GM12878 (cell line): ENCODE results near the gene PARVA. TPM values are rescaled to one million over a fixed set of nuclear protein-coding genes. Genes with fewer than 3 reads are reported as not detected.

ENCODE experiments used
- ATAC-seq: fragments of 200-7000 bp; cut with Tn5 transposase; 3 replicates; pipeline ENCODE4 v1.9.1; 2020; ENCODE audit warnings: mild to moderate bottlenecking, moderate library complexity
- BruUV-seq: library from RNA; stranded (reverse); fragments of 400-500 nt; replicated peaks from 2 replicates; lab custom pipeline; 2021; lab: Mats Ljungman, UMichigan
- CTCF ChIA-PET: fragments of 300-600 bp; sonication (Branson Sonifier 250); formaldehyde crosslinking; extraction: SDS; loops from one replicate; lab custom pipeline; 2021; ENCODE audit warnings: inconsistent platforms; lab: Yijun Ruan, JAX
- POLR2A ChIA-PET: fragments of 350-600 bp; formaldehyde crosslinking; extraction: SDS; loops from one replicate; lab custom pipeline; 2021; ENCODE audit warnings: inconsistent platforms; lab: Charles Lee
- RAD21 ChIA-PET: fragments of 300-600 bp; sonication (Branson Sonifier 250); formaldehyde crosslinking; loops from one replicate; lab custom pipeline; 2023; ENCODE audit warnings: antibody characterized with exemption; ENCODE audit not compliant: unreplicated experiment; lab: Charles Lee
- SMC1A ChIA-PET: fragments of 300-600 bp; sonication (Branson Sonifier 250); formaldehyde crosslinking; loops from one replicate; lab custom pipeline; 2023; ENCODE audit not compliant: unreplicated experiment, uncharacterized antibody; lab: Charles Lee
- DNase-seq: peaks from one replicate; pipeline ENCODE4 v3.0.0-alpha.2; 2011; ENCODE audit warnings: low read depth, low spot score
- FAIRE-seq: peaks from 3 replicates; lab custom pipeline; 2011; peaks lifted over from hg19 to GRCh38; lab: Jason Lieb, UNC
- H2AFZ ChIP-seq: 2 replicates; pipeline ENCODE4 v1.6.0; 2011; ENCODE audit warnings: low read depth, low read length, control low read depth; ENCODE audit not compliant: control insufficient read depth
- H3K27ac ChIP-seq: 2 replicates; pipeline ENCODE4 v1.5.1; 2011; ENCODE audit warnings: control low read depth; ENCODE audit not compliant: control insufficient read depth, insufficient read depth
- H3K27me3 ChIP-seq, 2 experiments: replicated peaks in 1 of 2; 2 replicates each; pipeline versions ENCODE4 v1.6.0 to v1.6.1; 2011; ENCODE audit warnings: low read length in 1 of 2; ENCODE audit not compliant: control insufficient read depth in 2 of 2, insufficient read depth in 2 of 2
- H3K36me3 ChIP-seq, 2 experiments: 2 replicates each; pipeline ENCODE4 v1.5.1; 2011; ENCODE audit warnings: low read length in 1 of 2; ENCODE audit not compliant: control insufficient read depth in 2 of 2, insufficient read depth in 2 of 2
- H3K4me1 ChIP-seq: 2 replicates; pipeline ENCODE4 v1.6.1; 2011; ENCODE audit warnings: mild to moderate bottlenecking, low read length, moderate library complexity, mixed read lengths; ENCODE audit not compliant: control insufficient read depth, insufficient read depth
- H3K4me2 ChIP-seq: 2 replicates; pipeline ENCODE4 v1.6.0; 2011; ENCODE audit warnings: control low read depth; ENCODE audit not compliant: control insufficient read depth, insufficient read depth
- H3K4me3 ChIP-seq: fragments of 200-600 bp; sonication (generic); 2 replicates; pipeline ENCODE4 v1.5.1; 2016
- H3K79me2 ChIP-seq: 2 replicates; pipeline ENCODE4 v1.6.0; 2011; ENCODE audit warnings: low read length; ENCODE audit not compliant: control insufficient read depth, insufficient read depth
- H3K9ac ChIP-seq: 2 replicates; pipeline ENCODE4 v1.8.0; 2011; ENCODE audit warnings: low read length, control low read depth, mixed read lengths; ENCODE audit not compliant: control insufficient read depth, insufficient read depth
- H3K9me3 ChIP-seq: replicated peaks from 3 replicates; pipeline ENCODE4 v1.5.1; 2011; ENCODE audit warnings: mild to moderate bottlenecking, low read length; ENCODE audit not compliant: control insufficient read depth, insufficient read depth
- H4K20me1 ChIP-seq: 2 replicates; pipeline ENCODE4 v1.6.0; 2011; ENCODE audit not compliant: control insufficient read depth, insufficient read depth
- CBX5 ChIP-seq: sonication (generic); IDR thresholded peaks from 2 replicates; pipeline ENCODE4 v1.6.1; 2016; ENCODE audit warnings: low read depth, moderate library complexity, mild to moderate bottlenecking, inconsistent platforms
- ZBTB4 ChIP-seq: fragments of 450-650 bp; formaldehyde crosslinking; IDR thresholded peaks from 2 replicates; pipeline ENCODE4 v1.4.0; 2022; ENCODE audit warnings: mild to moderate bottlenecking, moderate library complexity
- WGBS: methylation state at CpG from one replicate; pipeline ENCODE4 v1.1.6; 2016; ENCODE audit warnings: low lambda C conversion rate; ENCODE audit not compliant: insufficient replicate concordance, insufficient coverage; ENCODE audit errors: missing lambda C conversion rate; 5-methylcytosine and 5-hydroxymethylcytosine counted together
- in situ Hi-C: fragments of 300-500 bp; cut with MboI; formaldehyde crosslinking; loops from 9 replicates; pipeline ENCODE4 v1.14.3; 2018; ENCODE audit warnings: mixed read lengths
- intact Hi-C: fragments of 100-400 bp; cut with micrococcal nuclease; formaldehyde crosslinking; loops from one replicate; pipeline ENCODE4 v1.14.2; 2022; ENCODE audit not compliant: unreplicated experiment
- polyA plus RNA-seq, 11 experiments: library from polyadenylated mRNA; depleted of rRNA in 4 of 11; unstranded in 6 of 11; stranded (reverse) in 5 of 11; fragments of >200 nt; fragmentation: Nextera tagmentation in 4 of 11; fragmentation: Illumina TruSeq in 1 of 11; extraction: Ambion mirVana in 4 of 11; extraction: Trizol in 1 of 11; gene quantifications; 1 replicate in 1 of 11; 2 replicates in 10 of 11; pipeline versions ENCODE4 v1.2.1 to v1.2.3, GENCODE V29; 2011 to 2016; ENCODE audit warnings: inconsistent platforms in 2 of 11, missing spikeins in 2 of 11, low read depth in 1 of 11
- total RNA-seq, 4 experiments: library from RNA; depleted of rRNA in 3 of 4; stranded (reverse); fragments of >200 nt in 3 of 4; fragmentation: Illumina TruSeq in 1 of 4; extraction: Trizol in 1 of 4; gene quantifications; 2 replicates each; pipeline versions ENCODE4 v1.2.1 to v1.2.3, GENCODE V29; 2013 to 2021

Gene PARVA
- total and polyA plus RNA-seq, 10 of the 15 experiments (the other 5 are each of a cell fraction or from before 2014, with no cell fraction given) = 0.01 to 0.44 (median 0.03) TPM; not detected in 7

GRCh38 chr11:12461516-12461915 is 84.1 kb downstream of the PARVA start (continued):
- TF ChIP-seq ZBTB4 (CRISPR knock-in tag) = no peak
- TF ChIP-seq, all 136 proteins: peak for 0

GRCh38 chr11:12464303-12464702 is 86.9 kb downstream of the PARVA start:
- no peaks in the 10 kb centered on the region for H3K27me3 ChIP-seq
- ChIA-PET POLR2A (no interaction called here), RAD21 (no interaction called here), SMC1A (no interaction called here), CTCF (no interaction called here)
- no peaks in the 10 kb centered on the region for H3K9me3 ChIP-seq
- intact Hi-C loops (no loop called here), in situ Hi-C loops (no loop called here)
- H3K36me3 ChIP-seq = no peaks in the 10 kb centered on the region
- WGBS = 0% methylated on average over 2 of the region's 2 CpGs
- no peak for TF ChIP-seq CBX5
- H3K4me1 ChIP-seq = no peaks in the 10 kb centered on the region
- no peak for FAIRE-seq
- no peaks in the 10 kb centered on the region for H4K20me1 ChIP-seq
- no TSS peak for BruUV-seq
- no peak overlapping the region for H3K4me3 ChIP-seq
- H3K4me2 ChIP-seq = no peak overlapping the region
- ATAC-seq = no peak
- no peak overlapping the region for H3K27ac ChIP-seq
- no peaks in the 10 kb centered on the region for H3K79me2 ChIP-seq
- DNase-seq = no peak
- H2AFZ ChIP-seq = no peak overlapping the region
- no peak overlapping the region for H3K9ac ChIP-seq
